Testis (tissue), 5 donors: Measurements from ENCODE around the gene PLGLB1. TPM values are rescaled to one million over a fixed set of nuclear protein-coding genes. Genes with fewer than 3 reads are reported as not detected.
"Not testable (repeated sequence)": the region's sequence is repeated elsewhere in the genome, so short reads cannot be mapped to it uniquely, and the experiment has no call there.

Source experiments
- DNase-seq: peaks from one replicate; pipeline ENCODE4 v3.0.0-alpha.2; 2019
- H3K27ac ChIP-seq, 2 donors: fragments of 200-600 bp; sonication (generic); one replicate each; pipeline ENCODE4 v1.5.1; 2019
- H3K27me3 ChIP-seq: fragments of 200-600 bp; sonication (generic); one replicate; pipeline ENCODE4 v1.5.1; 2019
- H3K36me3 ChIP-seq: fragments of 200-600 bp; sonication (generic); one replicate; pipeline ENCODE4 v1.5.1; 2017; ENCODE audit warnings: low read depth; ENCODE audit errors: missing control alignments
- H3K4me1 ChIP-seq: fragments of 200-600 bp; sonication (generic); one replicate; pipeline ENCODE4 v1.5.1; 2019
- H3K4me3 ChIP-seq, 2 donors: fragments of 200-600 bp; sonication (generic); one replicate each; pipeline ENCODE4 v1.5.1; 2017 to 2019
- H3K9me3 ChIP-seq: fragments of 200-600 bp; sonication (generic); one replicate; pipeline ENCODE4 v1.5.1; 2017
- WGBS, 2 donors: methylation state at CpG; one replicate each; pipeline ENCODE4 v1.1.5; 2018; 5-methylcytosine and 5-hydroxymethylcytosine counted together
- intact Hi-C: fragments of 100-400 bp; cut with DNase I; formaldehyde crosslinking; loops from one replicate; pipeline ENCODE4 v1.15.1; 2023; ENCODE audit warnings: low total_unique reads
- long read RNA-seq, 2 donors: transcript quantifications; one replicate each; lab custom pipeline, GENCODE V29; 2026
- polyA plus RNA-seq: library from polyadenylated mRNA; stranded (reverse); fragments of 350-450 nt; fragmentation: Illumina TruSeq; extraction: RNeasy Lipid Tissue Mini Kit (QIAGEN cat#74804); gene quantifications from one replicate; pipeline ENCODE4 v1.2.3, GENCODE V29; 2014; ENCODE audit warnings: low read depth, low replicate concordance; ENCODE audit not compliant: insufficient read depth
- total RNA-seq, 2 donors: library from RNA; depleted of rRNA; stranded (reverse); fragments of >200 nt; gene quantifications; one replicate each; pipeline ENCODE4 v1.2.3, GENCODE V29; 2016
- TF ChIP-seq, protein P1 (sequence below), 3 experiments: fragments of 450-650 bp in 2 of 3; fragments of 200-600 bp in 1 of 3; sonication (generic) in 1 of 3; IDR thresholded peaks; one replicate each; pipeline ENCODE4 v1.5.1; 2016 to 2019; ENCODE audit warnings: antibody characterized with exemption in 3 of 3, mild to moderate bottlenecking in 2 of 3, moderate library complexity in 1 of 3

The PLGLB1 gene
- 10 to 100 TPM in 1 of 2 donors, under 1 TPM in 1; 0.37 to 11.2 TPM for total RNA-seq
- 1.1 TPM for polyA plus RNA-seq
- long read RNA-seq, donor 1 = 0 reads
- long read RNA-seq, donor 2 = 0 reads

DNA sequence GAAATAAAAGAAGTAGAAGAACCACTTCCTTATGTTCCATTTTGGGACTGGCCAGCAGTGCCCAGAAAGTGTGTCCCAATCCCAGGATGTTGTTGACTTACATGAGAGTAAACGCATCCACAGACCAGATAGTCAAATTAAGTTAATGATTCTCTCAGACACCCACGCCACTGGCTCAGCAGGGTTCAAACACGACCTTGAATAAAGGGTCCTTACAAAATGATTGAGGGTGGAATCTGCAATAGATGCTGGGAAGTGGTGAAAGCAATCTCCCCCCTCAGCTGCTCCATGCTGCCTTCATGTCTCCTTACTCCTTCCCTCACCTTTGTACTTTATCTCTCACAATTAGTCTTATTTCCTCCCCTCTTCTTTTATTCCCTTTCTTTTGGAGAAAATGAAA lies at the start of gene PLGLB1:
Gene PLGLB1 (minus strand): TSS at position 101 of the 400 bp plus-strand sequence. CDS start 61 bp downstream, at position 40.
- H3K27me3 ChIP-seq, DNase-seq, H3K4me1 ChIP-seq, H3K4me3 ChIP-seq, intact Hi-C loops, H3K9me3 ChIP-seq, H3K36me3 ChIP-seq, H3K27ac ChIP-seq: not testable (repeated sequence)
- no CpG with 5 or more reads among the region's 3 CpGs for WGBS, 2 donors

DNA sequence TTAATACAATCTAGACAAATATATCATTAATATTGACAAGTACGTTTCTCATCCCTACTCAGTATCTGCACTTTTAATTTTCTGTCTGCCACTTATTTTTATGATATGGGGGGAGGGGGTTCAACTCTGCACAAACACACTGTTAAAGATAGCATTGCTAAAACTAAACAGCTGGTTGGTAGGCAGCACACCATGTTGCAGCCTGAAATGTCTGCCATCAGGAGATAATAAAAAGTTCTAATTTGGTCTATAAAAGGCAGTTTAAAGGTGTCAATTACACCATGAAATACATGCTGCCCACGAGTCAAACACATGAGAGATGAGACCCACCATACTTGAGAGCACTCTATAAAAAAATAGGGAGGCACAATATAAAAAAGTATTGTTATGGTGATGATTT lies 42.7 kb upstream of the PLGLB1 start:
- H3K4me1 ChIP-seq, H3K27ac ChIP-seq, intact Hi-C loops, H3K4me3 ChIP-seq, DNase-seq, H3K36me3 ChIP-seq, H3K27me3 ChIP-seq, H3K9me3 ChIP-seq: not testable (repeated sequence)
- WGBS, 2 donors = 90% methylated on average over 1 of the region's 2 CpGs; no CpG with 5 or more reads in 1 of the 2 donors

DNA sequence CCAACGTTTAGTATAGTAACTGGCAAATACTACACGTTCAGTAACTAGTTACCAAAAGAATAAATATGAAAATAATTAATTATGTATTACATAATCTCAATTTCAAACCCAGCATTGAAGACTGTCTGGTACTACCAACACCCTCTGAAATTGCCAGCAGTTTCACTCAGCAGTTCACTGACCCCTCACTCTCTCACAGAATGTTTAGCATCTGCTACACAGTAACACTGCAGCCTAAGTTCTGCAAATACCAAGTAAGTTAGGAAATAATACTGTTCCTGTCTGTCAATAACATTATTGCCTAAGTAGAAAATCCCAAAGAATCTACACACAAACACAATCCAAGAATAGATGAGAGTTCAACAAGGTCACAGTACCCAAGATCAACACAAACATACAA lies 41.8 kb upstream of the PLGLB1 start:
- H3K4me3 ChIP-seq, H3K36me3 ChIP-seq, H3K27ac ChIP-seq, H3K4me1 ChIP-seq, H3K9me3 ChIP-seq, H3K27me3 ChIP-seq, intact Hi-C loops, DNase-seq: not testable (repeated sequence)
- no CpG with 5 or more reads among the region's 2 CpGs for WGBS, 2 donors

DNA sequence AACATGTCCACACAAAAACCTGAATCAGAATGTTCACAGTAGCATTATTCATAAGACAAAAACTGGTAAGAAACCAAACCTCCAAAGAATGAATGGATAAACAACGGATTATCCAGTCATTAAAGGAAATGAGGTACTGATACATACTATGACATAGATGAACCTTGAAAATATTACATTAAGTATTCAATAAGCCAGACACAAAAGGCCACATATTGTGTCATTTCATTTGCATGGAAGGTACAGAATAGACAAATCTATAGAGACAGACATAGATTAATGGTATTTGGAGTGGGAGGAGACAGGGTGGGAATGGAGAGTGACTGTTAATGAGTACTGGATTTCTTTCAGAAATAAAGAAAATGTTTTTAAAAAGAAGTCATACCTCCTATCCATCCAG lies 39.9 kb upstream of the PLGLB1 start:
- H3K9me3 ChIP-seq, DNase-seq, intact Hi-C loops, H3K27ac ChIP-seq, H3K27me3 ChIP-seq, H3K4me1 ChIP-seq, H3K4me3 ChIP-seq, H3K36me3 ChIP-seq: not testable (repeated sequence)
- no CpG with 5 or more reads among the region's 1 CpG for WGBS, 2 donors

DNA sequence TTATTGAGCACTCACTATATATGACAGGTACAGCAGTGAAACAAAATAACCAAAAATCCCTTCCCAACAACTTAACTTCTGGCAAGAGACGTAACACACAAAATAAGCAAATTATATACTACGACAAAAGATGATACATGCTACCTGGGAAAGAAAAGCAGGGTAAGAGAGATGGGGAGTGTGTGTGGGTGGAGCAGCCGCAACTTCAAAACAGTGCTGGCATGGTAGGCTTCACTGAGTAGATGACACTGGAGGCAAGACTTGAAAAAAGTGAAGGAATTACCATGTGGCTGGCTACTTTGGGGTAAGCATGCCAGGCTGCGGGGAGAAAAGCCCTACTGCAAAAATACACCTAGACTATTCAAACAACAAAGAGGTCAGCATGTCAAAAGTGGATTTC lies 36.0 kb upstream of the PLGLB1 start:
- intact Hi-C loops, H3K27ac ChIP-seq, H3K4me1 ChIP-seq: not testable (repeated sequence)

DNA sequence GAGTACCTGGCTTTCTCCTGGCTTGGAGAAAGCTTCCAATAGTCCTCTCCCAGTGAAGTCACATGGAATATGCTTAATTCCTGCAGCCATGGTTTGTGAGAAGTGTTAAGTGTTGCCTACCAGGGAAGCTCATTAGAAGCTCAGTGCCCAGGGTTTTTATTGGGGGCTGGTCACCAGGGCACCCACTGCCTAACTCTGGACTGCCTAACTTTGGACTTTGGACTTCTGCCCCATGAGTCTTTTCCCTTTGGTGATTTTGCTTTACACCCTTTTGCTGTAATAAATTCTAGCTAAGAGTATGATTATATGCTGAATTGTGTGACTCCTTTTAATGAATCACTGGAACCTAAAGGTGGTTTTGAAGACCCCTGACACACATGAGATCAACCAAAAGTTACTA lies 35.2 kb upstream of the PLGLB1 start:
- H3K27ac ChIP-seq, intact Hi-C loops, H3K4me3 ChIP-seq, H3K36me3 ChIP-seq, H3K9me3 ChIP-seq, DNase-seq, H3K27me3 ChIP-seq, H3K4me1 ChIP-seq: not testable (repeated sequence)

More for the DNA sequence above, 36.0 kb upstream of the PLGLB1 start:
- H3K9me3 ChIP-seq, H3K36me3 ChIP-seq, H3K4me3 ChIP-seq, H3K27me3 ChIP-seq, DNase-seq: not testable (repeated sequence)
- WGBS, 2 donors = 81 to 88% methylated on average over 3 of the region's 4 CpGs

DNA sequence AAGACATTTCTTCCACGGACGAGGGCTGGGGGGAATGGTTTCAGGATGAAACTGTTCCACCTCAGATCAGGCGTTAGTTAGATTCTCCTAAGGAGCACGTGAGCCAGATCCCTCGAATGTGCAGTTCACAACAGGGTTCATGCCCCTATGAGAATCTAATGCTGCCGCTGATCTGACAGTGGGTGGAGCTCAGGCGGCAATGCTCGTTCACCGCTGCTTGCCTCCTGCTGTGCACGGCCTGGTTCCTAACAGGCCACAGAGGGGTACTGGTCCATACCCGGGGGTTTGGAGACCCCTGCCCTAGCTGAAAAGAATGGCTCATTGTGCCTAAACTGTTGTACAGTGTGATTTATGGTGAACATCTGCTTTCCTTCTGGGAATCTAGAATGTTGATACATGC lies 34.8 kb upstream of the PLGLB1 start:
- H3K4me3 ChIP-seq, H3K9me3 ChIP-seq, DNase-seq, intact Hi-C loops, H3K27me3 ChIP-seq, H3K36me3 ChIP-seq, H3K27ac ChIP-seq, H3K4me1 ChIP-seq: not testable (repeated sequence)
- no CpG with 5 or more reads among the region's 11 CpGs for WGBS, 2 donors

DNA sequence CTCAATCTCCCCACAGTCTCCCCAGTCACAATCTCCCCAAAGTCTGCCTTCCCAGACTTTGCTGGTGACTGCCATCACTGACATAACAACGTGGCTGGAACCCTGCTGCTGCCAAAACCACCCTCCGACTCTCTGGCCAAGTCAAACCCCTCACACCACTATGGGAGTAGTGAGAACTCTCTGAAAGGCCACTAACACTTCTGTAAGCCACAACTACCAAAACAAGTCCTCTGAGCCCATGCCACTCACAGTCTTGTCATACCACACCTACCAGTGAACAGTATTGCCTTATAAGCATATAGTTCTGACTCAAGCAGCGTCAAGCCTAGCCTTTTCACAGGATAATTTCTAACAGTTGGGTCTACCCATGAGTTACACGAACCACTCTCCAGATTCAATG lies 32.7 kb upstream of the PLGLB1 start:
- H3K9me3 ChIP-seq, DNase-seq, H3K27me3 ChIP-seq, H3K4me3 ChIP-seq, H3K4me1 ChIP-seq, intact Hi-C loops, H3K27ac ChIP-seq, H3K36me3 ChIP-seq: not testable (repeated sequence)
- 93% methylated on average over 2 of the region's 4 CpGs; no CpG with 5 or more reads in 1 of the 2 donors for WGBS, 2 donors

DNA sequence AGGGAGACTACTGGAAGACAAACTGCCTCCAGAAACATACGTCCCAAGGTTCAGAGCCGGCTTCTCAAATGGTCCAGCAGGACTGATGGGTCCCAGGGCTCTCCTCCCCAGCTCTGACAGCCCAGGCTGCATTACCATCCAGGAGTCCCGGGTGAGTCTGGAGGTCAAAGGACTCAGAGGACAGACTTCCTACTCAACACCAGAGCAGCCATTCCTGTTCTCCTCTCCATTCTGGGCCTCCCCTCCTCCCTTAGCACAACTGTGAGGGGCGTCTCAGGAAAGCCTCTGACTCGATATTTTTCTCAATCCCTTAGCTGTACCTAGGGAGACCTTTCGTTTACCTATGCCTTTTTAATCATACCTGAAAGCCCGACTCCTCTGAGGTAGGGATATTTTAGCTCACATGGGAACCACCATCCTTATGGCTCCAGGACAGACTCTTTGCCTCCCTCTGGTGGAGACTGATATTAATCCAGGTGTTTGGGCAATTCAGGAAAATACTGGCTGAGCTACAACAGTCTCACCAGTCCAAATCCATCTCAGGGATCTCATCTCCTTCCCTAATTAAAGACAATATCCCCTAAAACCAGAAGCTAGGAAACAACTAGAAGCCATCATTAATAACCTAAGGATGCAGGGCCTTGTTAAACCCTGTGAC lies 19.8 kb upstream of the PLGLB1 start:
- H3K27ac ChIP-seq, H3K4me3 ChIP-seq, intact Hi-C loops, H3K36me3 ChIP-seq, H3K4me1 ChIP-seq, H3K9me3 ChIP-seq, H3K27me3 ChIP-seq: not testable (repeated sequence)
- DNase-seq = peak; percentile 16
- WGBS, 2 donors = no CpG with 5 or more reads among the region's 7 CpGs
- TF ChIP-seq, protein P1, sequence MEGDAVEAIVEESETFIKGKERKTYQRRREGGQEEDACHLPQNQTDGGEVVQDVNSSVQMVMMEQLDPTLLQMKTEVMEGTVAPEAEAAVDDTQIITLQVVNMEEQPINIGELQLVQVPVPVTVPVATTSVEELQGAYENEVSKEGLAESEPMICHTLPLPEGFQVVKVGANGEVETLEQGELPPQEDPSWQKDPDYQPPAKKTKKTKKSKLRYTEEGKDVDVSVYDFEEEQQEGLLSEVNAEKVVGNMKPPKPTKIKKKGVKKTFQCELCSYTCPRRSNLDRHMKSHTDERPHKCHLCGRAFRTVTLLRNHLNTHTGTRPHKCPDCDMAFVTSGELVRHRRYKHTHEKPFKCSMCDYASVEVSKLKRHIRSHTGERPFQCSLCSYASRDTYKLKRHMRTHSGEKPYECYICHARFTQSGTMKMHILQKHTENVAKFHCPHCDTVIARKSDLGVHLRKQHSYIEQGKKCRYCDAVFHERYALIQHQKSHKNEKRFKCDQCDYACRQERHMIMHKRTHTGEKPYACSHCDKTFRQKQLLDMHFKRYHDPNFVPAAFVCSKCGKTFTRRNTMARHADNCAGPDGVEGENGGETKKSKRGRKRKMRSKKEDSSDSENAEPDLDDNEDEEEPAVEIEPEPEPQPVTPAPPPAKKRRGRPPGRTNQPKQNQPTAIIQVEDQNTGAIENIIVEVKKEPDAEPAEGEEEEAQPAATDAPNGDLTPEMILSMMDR (IDR thresholded peaks at IDR 0.05) = peak in 1 of 3 experiments; percentile 13

DNA sequence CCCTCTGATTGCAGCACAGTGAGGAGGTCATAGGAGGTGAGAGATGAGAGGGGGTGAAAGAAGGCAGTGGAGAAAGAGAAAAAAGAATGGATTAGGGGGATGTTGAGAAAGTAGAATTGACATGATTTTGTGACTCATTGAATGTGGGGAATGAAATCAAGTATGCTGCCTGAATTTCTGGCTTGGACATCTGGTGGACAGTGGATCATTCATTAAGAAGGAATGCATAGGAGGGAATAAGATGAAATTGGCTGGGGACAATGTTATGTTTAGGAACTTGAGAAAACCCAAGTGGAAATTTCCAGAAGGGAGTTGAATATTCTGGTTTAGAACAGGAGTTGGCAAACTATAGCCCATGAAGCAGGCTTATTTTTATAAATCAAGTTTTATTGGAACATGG lies 7.0 kb upstream of the PLGLB1 start:
- intact Hi-C loops, H3K4me1 ChIP-seq, H3K36me3 ChIP-seq, H3K4me3 ChIP-seq, DNase-seq, H3K9me3 ChIP-seq, H3K27me3 ChIP-seq, H3K27ac ChIP-seq: not testable (repeated sequence)

DNA sequence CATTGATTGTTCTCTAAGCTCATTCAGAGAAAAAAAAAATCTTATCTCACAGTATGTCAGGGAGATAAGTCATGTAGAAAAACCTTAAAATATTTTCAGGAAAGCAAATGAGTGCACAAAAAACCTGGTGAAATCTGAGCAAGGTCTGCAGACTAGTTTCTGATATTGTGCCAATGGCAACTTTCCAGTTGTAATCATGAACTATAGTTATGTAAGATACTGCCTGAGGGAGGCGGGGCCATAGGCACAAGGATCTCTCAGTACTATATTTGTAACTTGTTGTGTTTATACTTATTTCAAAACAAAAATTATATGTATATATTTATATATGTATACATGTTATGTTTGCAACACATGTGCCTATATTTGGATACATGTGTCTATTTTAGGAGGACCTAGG lies 5.2 kb upstream of the PLGLB1 start:
- no CpG with 5 or more reads among the region's 1 CpG for WGBS, 2 donors
- H3K36me3 ChIP-seq, DNase-seq, intact Hi-C loops, H3K4me3 ChIP-seq, H3K27me3 ChIP-seq, H3K4me1 ChIP-seq, H3K27ac ChIP-seq, H3K9me3 ChIP-seq: not testable (repeated sequence)

DNA sequence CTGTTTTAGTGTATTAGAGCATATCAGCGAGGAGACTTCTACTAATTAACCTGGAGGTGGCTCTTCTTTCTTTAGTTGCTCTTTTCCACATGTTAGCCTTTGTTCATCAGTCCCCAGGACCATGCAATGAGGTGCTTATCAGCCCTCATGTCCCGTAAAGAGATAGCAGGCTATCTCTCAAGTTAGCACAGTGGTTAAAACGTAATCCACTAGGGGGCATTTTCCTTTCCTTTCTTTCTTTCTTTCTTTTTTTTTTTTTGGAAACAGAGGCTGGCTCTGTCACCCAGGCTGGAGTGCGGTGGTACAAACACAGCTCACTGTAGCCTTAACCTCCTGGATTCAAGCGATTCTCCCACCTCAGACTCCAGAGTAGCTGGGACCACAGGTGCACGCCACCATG lies 4.3 kb upstream of the PLGLB1 start:
- not testable (repeated sequence) for H3K9me3 ChIP-seq

More for the DNA sequence above, 4.3 kb upstream of the PLGLB1 start:
- H3K27ac ChIP-seq, H3K4me1 ChIP-seq, intact Hi-C loops, H3K27me3 ChIP-seq, H3K36me3 ChIP-seq, H3K4me3 ChIP-seq, DNase-seq: not testable (repeated sequence)
- 63 to 80% methylated on average over 1 to 4 of the region's 6 CpGs for WGBS, 2 donors
